ENCODE measurements around the gene RCL1.

Gene RCL1

DNA sequence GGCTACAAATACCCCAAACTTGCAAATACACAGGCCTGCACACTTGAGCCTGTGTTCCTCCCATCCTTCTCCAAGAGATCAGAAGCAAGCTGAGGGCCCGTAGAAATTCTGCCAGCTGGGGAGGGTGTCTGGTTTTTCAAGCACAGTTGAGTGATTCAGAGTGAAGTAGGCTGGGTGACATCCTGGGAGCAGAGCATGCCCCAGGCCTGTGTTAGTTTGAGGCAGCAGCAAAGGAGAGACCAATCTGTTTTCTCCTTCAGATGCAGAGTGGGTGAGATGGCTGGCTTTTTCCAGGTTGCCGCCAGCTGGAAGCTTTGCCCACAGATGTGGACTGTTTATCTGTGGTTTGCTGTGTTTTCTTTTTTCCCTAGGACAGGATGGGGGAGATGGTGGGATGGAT lies 63.1 kb downstream of the RCL1 start:
- H4K20me1 ChIP-seq: no peaks in the 10 kb centered on the region; the same call in 1 of the 2 replicates
- no peak overlapping the region for H3K9ac ChIP-seq
- H3K4me3 ChIP-seq: no peak overlapping the region
- peaks cover 86% of the 10 kb centered on the region for H3K36me3 ChIP-seq
- no peaks in the 10 kb centered on the region for H3K4me1 ChIP-seq
- H3K4me2 ChIP-seq: no peak overlapping the region
- no peak overlapping the region for H3K27ac ChIP-seq
- no peak for TF ChIP-seq Cebpa-rat (IDR thresholded peaks at IDR 0.05)
- H3K9me3 ChIP-seq: peaks cover 10% of the 10 kb centered on the region; the same call in 1 of the 2 replicates
- no peaks in the 10 kb centered on the region for H3K27me3 ChIP-seq

DNA sequence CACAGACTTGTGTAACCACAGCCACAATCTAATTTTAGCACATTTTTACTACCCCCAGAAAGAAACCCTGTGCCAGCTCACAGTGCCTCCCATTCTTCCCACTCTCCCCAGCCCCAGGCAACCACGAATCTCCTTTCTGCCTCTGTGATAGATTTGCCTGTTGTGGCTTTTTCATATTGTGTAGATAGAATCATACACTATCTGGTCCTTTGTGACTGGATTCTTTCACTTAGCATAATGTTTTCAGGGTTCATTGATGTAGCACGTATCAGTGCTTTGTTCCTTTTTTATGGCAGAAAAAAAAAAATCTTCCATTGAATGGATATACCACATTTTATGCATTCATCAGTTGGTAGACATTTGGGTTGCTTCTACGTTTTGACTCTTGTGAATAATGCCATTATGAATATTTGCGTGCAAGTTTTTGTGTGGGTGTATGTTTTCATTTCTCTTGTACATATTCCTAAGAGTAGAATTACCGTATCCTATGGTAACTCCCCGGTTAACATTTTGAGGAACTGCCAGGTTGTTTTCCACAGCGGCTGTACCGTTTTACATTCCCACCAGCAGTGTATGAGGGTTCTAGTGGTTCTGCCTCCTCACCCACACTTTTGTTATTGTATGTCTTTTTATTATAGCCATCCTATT lies 64.5 kb downstream of the RCL1 start:
- H3K27ac ChIP-seq: no peak overlapping the region
- H3K9me3 ChIP-seq: peaks cover 10% of the 10 kb centered on the region; the same call in 1 of the 2 replicates
- H3K4me1 ChIP-seq: no peaks in the 10 kb centered on the region
- H3K4me3 ChIP-seq: no peak overlapping the region
- H3K36me3 ChIP-seq: peaks cover 91% of the 10 kb centered on the region
- H3K4me2 ChIP-seq: no peak overlapping the region
- H3K9ac ChIP-seq: no peak overlapping the region
- H3K27me3 ChIP-seq: no peaks in the 10 kb centered on the region
- TF ChIP-seq Cebpa-rat (IDR thresholded peaks at IDR 0.05): no peak
- no peaks in the 10 kb centered on the region; the same call in 1 of the 2 replicates for H4K20me1 ChIP-seq

DNA sequence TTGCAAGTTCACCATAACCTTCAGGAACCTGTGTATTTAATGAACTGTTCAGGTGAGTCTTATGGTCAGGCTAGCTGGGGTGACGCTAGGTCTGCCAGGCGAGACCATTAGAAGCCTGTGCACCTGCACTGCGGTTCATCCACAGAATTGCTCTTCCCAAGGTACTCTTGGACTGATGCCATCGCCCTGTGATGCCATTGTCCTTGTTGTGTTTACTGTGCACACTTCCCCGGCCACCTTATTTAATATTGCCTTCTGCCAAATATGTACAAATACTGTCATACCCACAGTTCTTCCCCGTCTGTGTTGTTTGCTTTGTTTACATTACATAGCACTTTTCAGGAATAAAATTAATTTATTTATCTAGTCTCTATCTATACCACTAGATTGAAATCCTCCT lies 66.3 kb downstream of the RCL1 start:
- Histone ChIP-seq H3K9ac (no peak overlapping the region), H3K4me3 (no peak overlapping the region), H3K27ac (no peak overlapping the region), H4K20me1 (no peaks in the 10 kb centered on the region; the same call in 1 of the 2 replicates), H3K27me3 (no peaks in the 10 kb centered on the region), H3K36me3 (peaks cover 80% of the 10 kb centered on the region), H3K9me3 (peaks cover 10% of the 10 kb centered on the region; the same call in 1 of the 2 replicates), H3K4me1 (no peaks in the 10 kb centered on the region), H3K4me2 (no peak overlapping the region)
- no peak for TF ChIP-seq Cebpa-rat (IDR thresholded peaks at IDR 0.05)

DNA sequence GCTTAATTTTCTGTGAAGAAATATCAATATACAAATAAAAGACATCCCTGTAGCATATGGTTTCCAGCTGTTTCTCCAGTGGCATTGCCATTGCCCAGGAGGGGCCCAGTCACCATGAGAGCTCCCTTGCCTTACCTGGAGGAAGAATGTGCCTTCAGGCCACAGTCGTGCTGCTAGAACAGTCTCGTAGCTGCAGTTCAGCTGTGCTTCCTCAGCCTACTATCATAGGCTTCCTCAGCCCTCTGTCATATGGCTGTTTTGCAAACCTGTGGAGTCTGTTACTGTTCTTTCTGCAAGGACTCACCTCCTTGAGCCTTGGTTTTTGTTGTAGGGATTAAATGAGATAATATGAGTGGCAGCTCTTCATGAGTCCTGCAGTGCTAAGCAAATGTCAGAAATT lies 67.6 kb downstream of the RCL1 start:
- Histone ChIP-seq H3K9me3 (peaks cover 10% of the 10 kb centered on the region; the same call in 1 of the 2 replicates), H4K20me1 (no peaks in the 10 kb centered on the region; the same call in 1 of the 2 replicates), H3K27me3 (no peaks in the 10 kb centered on the region), H3K4me1 (no peaks in the 10 kb centered on the region), H3K9ac (no peak overlapping the region), H3K36me3 (peaks cover 81% of the 10 kb centered on the region), H3K27ac (no peak overlapping the region), H3K4me2 (no peak overlapping the region), H3K4me3 (no peak overlapping the region)
- no peak for TF ChIP-seq Cebpa-rat (IDR thresholded peaks at IDR 0.05)

DNA sequence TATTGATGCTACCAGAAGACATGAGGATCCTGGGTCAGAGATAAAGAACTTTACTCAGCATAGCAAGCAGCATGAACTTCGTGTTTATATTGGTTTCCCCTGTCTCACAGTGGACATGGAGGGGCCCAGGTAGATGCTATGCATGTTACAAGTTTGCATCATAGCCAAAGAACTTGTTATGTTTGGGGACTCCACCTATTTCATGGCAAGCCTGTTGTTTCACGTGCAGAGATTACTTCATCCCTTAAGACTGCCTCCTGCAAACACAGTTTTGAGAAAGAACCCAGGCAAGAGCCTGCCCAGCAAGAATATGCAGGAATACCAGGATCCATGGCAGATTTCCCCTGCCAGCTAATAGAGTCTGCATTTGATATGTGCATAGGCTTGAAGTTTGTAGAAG lies 68.4 kb downstream of the RCL1 start:
- H4K20me1 ChIP-seq: no peaks in the 10 kb centered on the region; the same call in 1 of the 2 replicates
- no peaks in the 10 kb centered on the region for H3K27me3 ChIP-seq
- H3K4me2 ChIP-seq: no peak overlapping the region
- H3K9ac ChIP-seq: no peak overlapping the region
- no peaks in the 10 kb centered on the region for H3K4me1 ChIP-seq
- no peak overlapping the region for H3K27ac ChIP-seq
- H3K36me3 ChIP-seq: peaks cover 74% of the 10 kb centered on the region
- H3K4me3 ChIP-seq: no peak overlapping the region
- peaks cover 10% of the 10 kb centered on the region; the same call in 1 of the 2 replicates for H3K9me3 ChIP-seq
- TF ChIP-seq Cebpa-rat (IDR thresholded peaks at IDR 0.05): no peak

DNA sequence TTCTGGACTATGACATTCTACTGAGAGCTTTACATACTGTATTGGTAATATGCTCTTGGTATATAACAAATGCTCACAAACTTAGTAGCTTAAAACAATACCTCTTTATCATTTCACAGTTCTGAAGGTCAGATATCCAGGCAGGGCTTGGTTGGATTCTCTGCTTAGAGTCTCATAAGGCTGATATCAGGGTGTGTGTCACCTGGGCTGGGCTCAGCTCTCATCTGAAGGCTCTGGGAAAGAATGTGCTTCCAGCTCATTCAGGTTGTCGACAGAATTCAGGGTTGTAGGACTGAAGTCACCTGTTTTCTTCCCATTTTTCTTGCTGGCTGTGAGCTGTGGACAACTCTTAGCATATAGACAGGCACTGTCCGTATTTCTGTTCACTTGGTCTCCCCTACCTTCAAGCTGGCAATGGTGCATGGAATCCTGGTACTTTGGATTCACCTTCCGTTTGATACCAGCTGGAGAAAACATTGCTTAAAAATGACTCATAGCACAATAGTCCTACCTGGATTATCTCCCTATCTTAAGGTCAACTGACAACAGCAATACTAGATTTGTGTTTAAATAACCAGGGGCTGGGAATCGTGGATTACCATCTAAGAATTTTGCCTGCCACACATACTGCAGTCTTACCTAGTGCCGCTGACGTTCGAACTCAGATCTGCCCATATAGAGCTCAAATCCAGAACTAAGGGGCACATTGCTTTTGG lies 69.2 kb downstream of the RCL1 start:
- H4K20me1 ChIP-seq: no peaks in the 10 kb centered on the region
- H3K4me2 ChIP-seq: no peak overlapping the region
- H3K4me3 ChIP-seq: no peak overlapping the region
- H3K9me3 ChIP-seq: peaks cover 10% of the 10 kb centered on the region; the same call in 1 of the 2 replicates
- no peak for TF ChIP-seq Cebpa-rat (IDR thresholded peaks at IDR 0.05)
- H3K4me1 ChIP-seq: no peaks in the 10 kb centered on the region
- no peaks in the 10 kb centered on the region for H3K27me3 ChIP-seq
- H3K9ac ChIP-seq: no peak overlapping the region
- H3K27ac ChIP-seq: no peak overlapping the region
- peaks cover 75% of the 10 kb centered on the region for H3K36me3 ChIP-seq

DNA sequence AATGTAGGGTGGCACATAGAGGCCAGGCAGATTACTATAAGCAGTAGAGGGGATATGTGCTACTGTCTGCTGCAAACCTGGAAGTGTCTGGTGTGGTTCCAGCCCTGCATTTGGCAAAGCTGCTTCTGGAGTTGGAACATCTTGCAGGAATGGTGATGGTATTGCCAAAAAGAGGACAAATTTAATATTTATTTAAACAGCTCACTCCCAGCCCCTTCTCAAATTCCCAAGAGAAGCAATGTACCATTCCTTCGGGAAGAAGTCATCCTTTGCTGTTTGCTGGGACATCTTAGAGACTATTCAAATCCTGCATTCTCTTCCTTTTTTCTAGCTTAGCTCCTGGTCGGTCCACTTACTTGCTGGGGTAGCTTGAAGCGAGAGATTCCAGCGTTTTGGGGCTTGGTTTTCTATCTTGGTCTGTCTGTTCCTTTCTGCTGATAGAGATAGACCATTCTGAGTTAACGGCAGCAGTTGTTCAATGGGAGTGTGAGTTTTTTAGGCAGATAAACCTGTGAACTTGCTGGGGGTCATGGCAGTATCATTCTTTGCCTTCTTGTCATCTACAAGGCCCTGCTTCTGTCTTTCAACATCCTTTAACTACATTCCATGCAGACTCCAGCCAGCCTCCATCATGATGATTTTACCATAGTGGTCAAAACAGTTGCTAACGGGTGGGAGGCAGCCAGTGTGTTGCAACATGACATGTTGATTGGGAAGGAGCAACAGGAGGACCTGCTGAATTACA lies 69.9 kb downstream of the RCL1 start:
- Histone ChIP-seq H3K27ac (no peak overlapping the region), H3K4me1 (no peaks in the 10 kb centered on the region), H3K36me3 (peaks cover 69% of the 10 kb centered on the region), H4K20me1 (no peaks in the 10 kb centered on the region), H3K9me3 (0 out of 2 replicates have a peak, but pooled peaks cover 2% of the 10 kb centered on the region), H3K4me3 (no peak overlapping the region), H3K4me2 (no peak overlapping the region), H3K9ac (no peak overlapping the region), H3K27me3 (no peaks in the 10 kb centered on the region)
- no peak for TF ChIP-seq Cebpa-rat (IDR thresholded peaks at IDR 0.05)

DNA sequence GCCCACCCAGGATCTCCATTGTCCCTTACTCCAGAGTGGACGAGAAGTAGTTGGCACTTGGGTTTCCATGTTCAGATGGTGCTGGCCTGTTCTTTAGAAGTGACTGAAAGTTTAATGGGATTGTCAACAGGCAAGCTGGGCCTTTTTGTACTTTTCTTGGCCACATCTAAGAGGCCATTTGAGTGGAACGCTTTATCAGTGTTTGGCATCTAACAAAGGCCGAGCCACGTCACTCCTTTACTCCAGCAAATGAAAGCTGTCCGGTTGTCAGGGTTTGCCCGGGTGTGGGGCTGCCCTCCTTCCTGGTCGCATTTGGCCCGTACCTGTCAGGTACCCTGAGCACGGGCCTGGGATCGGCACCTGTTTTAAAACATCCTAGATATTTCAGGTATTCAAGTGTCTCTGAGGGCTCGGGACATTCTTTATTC lies 71.5 kb downstream of the RCL1 start:
- no peaks in the 10 kb centered on the region for H4K20me1 ChIP-seq
- no peaks in the 10 kb centered on the region for H3K27me3 ChIP-seq
- H3K4me3 ChIP-seq: no peak overlapping the region
- no peak overlapping the region for H3K9ac ChIP-seq
- no peak overlapping the region for H3K27ac ChIP-seq
- H3K36me3 ChIP-seq: peaks cover 53% of the 10 kb centered on the region
- H3K4me1 ChIP-seq: no peaks in the 10 kb centered on the region
- no peaks in the 10 kb centered on the region for H3K9me3 ChIP-seq
- TF ChIP-seq Cebpa-rat (IDR thresholded peaks at IDR 0.05): no peak
- no peak overlapping the region for H3K4me2 ChIP-seq

DNA sequence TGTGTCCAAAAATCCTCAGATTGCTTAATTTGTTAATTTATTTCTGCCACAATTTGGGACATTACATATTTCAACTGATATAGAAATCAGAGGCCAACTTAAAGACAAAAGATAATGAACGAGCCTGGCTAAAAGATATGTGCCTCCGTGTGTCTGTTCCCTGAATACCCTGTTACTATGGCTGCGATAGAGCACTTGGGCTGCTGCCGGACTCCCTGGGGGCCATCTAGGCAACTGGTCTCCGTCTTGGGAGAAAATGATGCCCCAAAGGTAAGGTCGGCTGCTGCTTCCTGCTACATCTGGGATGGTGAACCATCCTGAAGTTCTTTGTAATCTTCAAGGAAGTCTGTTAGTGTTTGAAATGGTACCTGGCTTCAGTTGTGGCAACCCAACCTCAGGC lies 72.0 kb downstream of the RCL1 start:
- Histone ChIP-seq H4K20me1 (no peaks in the 10 kb centered on the region), H3K27me3 (no peaks in the 10 kb centered on the region), H3K4me3 (no peak overlapping the region), H3K4me1 (no peaks in the 10 kb centered on the region), H3K9me3 (no peaks in the 10 kb centered on the region), H3K4me2 (no peak overlapping the region), H3K27ac (no peak overlapping the region), H3K9ac (no peak overlapping the region), H3K36me3 (peaks cover 49% of the 10 kb centered on the region)
- no peak for TF ChIP-seq Cebpa-rat (IDR thresholded peaks at IDR 0.05)

DNA sequence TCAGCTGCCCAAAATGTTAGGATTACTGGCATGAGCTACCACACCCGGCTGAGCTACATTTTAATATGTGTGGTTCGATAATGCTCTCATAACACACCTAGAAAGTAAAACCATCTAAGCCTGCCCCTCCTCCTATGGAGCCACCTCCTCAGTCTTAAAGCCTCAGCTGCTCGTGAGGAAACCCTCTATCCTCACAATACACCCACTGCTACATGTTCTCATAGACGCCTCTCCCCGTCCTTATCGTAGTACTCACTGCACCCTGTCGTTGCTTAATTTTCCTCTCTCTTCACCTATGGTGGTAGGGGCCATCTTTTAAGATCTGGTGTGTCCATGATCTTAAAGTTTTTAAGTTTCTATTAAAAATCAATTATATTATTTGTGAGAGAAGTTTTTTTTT lies 72.9 kb downstream of the RCL1 start:
- peaks cover 39% of the 10 kb centered on the region for H3K36me3 ChIP-seq
- TF ChIP-seq Cebpa-rat (IDR thresholded peaks at IDR 0.05): no peak
- H3K9me3 ChIP-seq: no peaks in the 10 kb centered on the region
- H3K4me1 ChIP-seq: no peaks in the 10 kb centered on the region
- no peak overlapping the region for H3K27ac ChIP-seq
- no peak overlapping the region for H3K4me3 ChIP-seq
- H4K20me1 ChIP-seq: no peaks in the 10 kb centered on the region
- H3K9ac ChIP-seq: no peak overlapping the region
- H3K4me2 ChIP-seq: no peak overlapping the region
- no peaks in the 10 kb centered on the region for H3K27me3 ChIP-seq

All from BLaER1 (cell line).